Measurements from ENCODE around the gene ANKDD1B.

ANKDD1B gene

GRCh38 chr5:75671506-75671905, 60.3 kb downstream of the ANKDD1B start:
- Histone ChIP-seq H3K27me3 (ENCODE audit: control insufficient read depth, insufficient read depth, low read length) (no peaks in the 10 kb centered on the region), H3K9me3 (ENCODE audit: control insufficient read depth, insufficient read depth, low read length) (no peaks in the 10 kb centered on the region), H3K27ac (ENCODE audit: low read length) (no peak overlapping the region), H3K4me1 (ENCODE audit: control insufficient read depth, insufficient read depth, low read length) (no peaks in the 10 kb centered on the region), H3K4me3 (ENCODE audit: low read length) (no peak overlapping the region), H3K36me3 (ENCODE audit: control insufficient read depth, insufficient read depth, low read length) (no peaks in the 10 kb centered on the region)
- no CpG with 5 or more reads among the region's 2 CpGs for WGBS (ENCODE audit: insufficient coverage, insufficient read length)
- DNase-seq (ENCODE audit: low read depth, low spot score), result no peak

DNA sequence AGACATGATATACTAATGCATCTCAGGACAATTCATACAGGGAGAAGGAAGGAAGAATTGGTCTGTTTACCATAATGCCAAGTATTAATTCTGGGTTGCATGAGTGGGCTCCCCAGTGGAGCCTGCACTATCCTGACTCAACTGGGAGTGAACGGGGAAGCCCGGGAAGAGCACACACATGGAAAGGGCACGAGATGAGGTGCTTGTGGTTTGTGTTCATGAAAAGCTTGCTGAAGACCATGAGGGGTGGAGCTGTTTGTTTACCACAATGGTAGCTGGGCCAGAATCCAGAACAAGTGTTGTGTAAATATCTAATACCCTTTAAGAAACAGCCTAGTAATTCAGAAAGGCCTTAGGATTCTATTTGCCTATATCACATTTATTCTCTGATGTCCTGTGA, 61.4 kb downstream of the ANKDD1B start:
- Histone ChIP-seq H3K27ac (ENCODE audit: low read length) (no peak overlapping the region), H3K9me3 (ENCODE audit: control insufficient read depth, insufficient read depth, low read length) (no peaks in the 10 kb centered on the region), H3K4me3 (ENCODE audit: low read length) (no peak overlapping the region), H3K27me3 (ENCODE audit: control insufficient read depth, insufficient read depth, low read length) (no peaks in the 10 kb centered on the region), H3K36me3 (ENCODE audit: control insufficient read depth, insufficient read depth, low read length) (no peaks in the 10 kb centered on the region), H3K4me1 (ENCODE audit: control insufficient read depth, insufficient read depth, low read length) (no peaks in the 10 kb centered on the region)
- DNase-seq (ENCODE audit: low read depth, low spot score), result no peak
- WGBS (ENCODE audit: insufficient coverage, insufficient read length), result no CpG with 5 or more reads among the region's 3 CpGs

DNA sequence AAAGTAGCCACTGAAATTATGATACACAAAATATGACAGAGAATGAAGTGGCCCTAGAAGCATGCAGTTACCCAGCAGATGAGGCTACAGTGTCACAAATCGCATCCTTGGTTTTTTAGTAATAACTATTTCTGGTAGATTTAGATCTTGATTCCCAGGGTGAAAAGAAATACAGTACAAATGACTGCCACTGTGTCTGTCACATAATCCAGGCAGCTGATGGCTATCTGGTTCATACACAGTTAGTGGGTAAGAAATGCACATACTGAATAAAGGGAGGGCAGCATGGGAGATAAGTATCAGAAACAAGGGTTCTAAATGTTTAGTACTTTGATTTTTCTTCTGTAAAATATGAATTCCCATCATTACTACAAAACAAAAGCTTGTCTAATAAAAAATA, 64.5 kb downstream of the ANKDD1B start:
- no CpG with 5 or more reads among the region's 1 CpG for WGBS (ENCODE audit: insufficient coverage, insufficient read length)
- no peaks in the 10 kb centered on the region for H3K36me3 ChIP-seq (ENCODE audit: control insufficient read depth, insufficient read depth, low read length)

DNA sequence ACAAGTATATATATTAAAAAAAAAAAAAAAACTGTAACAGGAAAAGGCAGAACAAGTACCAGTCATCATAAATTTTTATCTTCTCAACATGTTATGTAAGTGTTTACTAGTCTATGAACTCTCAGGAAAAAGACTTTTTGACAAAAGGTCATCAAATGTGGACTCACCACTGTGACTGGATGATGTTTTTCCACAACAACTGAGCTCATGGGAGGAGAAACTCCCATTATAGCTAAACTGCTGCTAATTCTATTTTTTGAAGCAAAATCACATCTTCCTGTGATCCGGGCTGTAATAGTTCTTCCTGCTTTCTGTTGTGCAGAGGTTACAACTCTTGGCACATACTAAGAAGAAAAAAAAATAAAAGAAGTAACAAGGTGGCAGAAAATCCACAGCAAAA, 66.4 kb downstream of the ANKDD1B start:
- no peaks in the 10 kb centered on the region for H3K27me3 ChIP-seq (ENCODE audit: control insufficient read depth, insufficient read depth, low read length)

More for the DNA sequence above, 64.5 kb downstream of the ANKDD1B start:
- Histone ChIP-seq H3K27ac (ENCODE audit: low read length) (no peak overlapping the region), H3K27me3 (ENCODE audit: control insufficient read depth, insufficient read depth, low read length) (no peaks in the 10 kb centered on the region), H3K9me3 (ENCODE audit: control insufficient read depth, insufficient read depth, low read length) (no peaks in the 10 kb centered on the region), H3K4me3 (ENCODE audit: low read length) (no peak overlapping the region), H3K4me1 (ENCODE audit: control insufficient read depth, insufficient read depth, low read length) (no peaks in the 10 kb centered on the region)
- no peak for DNase-seq (ENCODE audit: low read depth, low spot score)

DNA sequence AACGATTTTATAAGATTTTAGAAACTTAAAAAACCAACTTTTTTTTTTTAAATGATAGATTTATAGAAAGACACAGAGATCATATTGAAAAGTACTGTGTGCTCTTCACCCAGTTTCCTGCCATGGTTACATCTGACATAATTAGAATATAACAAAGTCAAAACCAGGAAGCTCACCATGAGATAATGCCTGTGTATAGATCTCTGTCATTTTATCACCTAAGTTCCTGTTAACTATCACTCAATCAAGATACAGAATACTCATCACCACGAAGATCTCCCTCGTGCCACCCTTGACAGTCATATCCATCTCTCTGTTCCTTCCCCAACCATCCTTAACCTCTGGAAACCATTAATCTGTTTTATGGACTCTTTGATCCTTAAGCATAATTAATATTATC, 66.9 kb downstream of the ANKDD1B start:
- Histone ChIP-seq H3K4me1 (ENCODE audit: control insufficient read depth, insufficient read depth, low read length) (no peaks in the 10 kb centered on the region), H3K9me3 (ENCODE audit: control insufficient read depth, insufficient read depth, low read length) (no peaks in the 10 kb centered on the region), H3K27me3 (ENCODE audit: control insufficient read depth, insufficient read depth, low read length) (no peaks in the 10 kb centered on the region), H3K27ac (ENCODE audit: low read length) (no peak overlapping the region), H3K36me3 (ENCODE audit: control insufficient read depth, insufficient read depth, low read length) (no peaks in the 10 kb centered on the region), H3K4me3 (ENCODE audit: low read length) (no peak overlapping the region)
- no CpG with 5 or more reads among the region's 3 CpGs for WGBS (ENCODE audit: insufficient coverage, insufficient read length)
- no peak for DNase-seq (ENCODE audit: low read depth, low spot score)

More for the DNA sequence above, 66.4 kb downstream of the ANKDD1B start:
- no peaks in the 10 kb centered on the region for H3K4me1 ChIP-seq (ENCODE audit: control insufficient read depth, insufficient read depth, low read length)
- H3K27ac ChIP-seq (ENCODE audit: low read length), result no peak overlapping the region
- DNase-seq (ENCODE audit: low read depth, low spot score), result no peak
- no peak overlapping the region for H3K4me3 ChIP-seq (ENCODE audit: low read length)
- no peaks in the 10 kb centered on the region for H3K9me3 ChIP-seq (ENCODE audit: control insufficient read depth, insufficient read depth, low read length)
- H3K36me3 ChIP-seq (ENCODE audit: control insufficient read depth, insufficient read depth, low read length), result no peaks in the 10 kb centered on the region
- WGBS (ENCODE audit: insufficient coverage, insufficient read length), result no CpG with 5 or more reads among the region's 1 CpG

- H3K27ac ChIP-seq (ENCODE audit: low read length), result no peak overlapping the region
- no peaks in the 10 kb centered on the region for H3K9me3 ChIP-seq (ENCODE audit: control insufficient read depth, insufficient read depth, low read length)
- no CpG with 5 or more reads among the region's 2 CpGs for WGBS (ENCODE audit: insufficient coverage, insufficient read length)
- no peaks in the 10 kb centered on the region for H3K4me1 ChIP-seq (ENCODE audit: control insufficient read depth, insufficient read depth, low read length)
- no peaks in the 10 kb centered on the region for H3K36me3 ChIP-seq (ENCODE audit: control insufficient read depth, insufficient read depth, low read length)
- H3K4me3 ChIP-seq (ENCODE audit: low read length), result no peak overlapping the region
- DNase-seq (ENCODE audit: low read depth, low spot score), result no peak
- no peaks in the 10 kb centered on the region for H3K27me3 ChIP-seq (ENCODE audit: control insufficient read depth, insufficient read depth, low read length)
These were observed 70.0 kb downstream of the ANKDD1B start for GRCh38 chr5:75681125-75681830.

DNA sequence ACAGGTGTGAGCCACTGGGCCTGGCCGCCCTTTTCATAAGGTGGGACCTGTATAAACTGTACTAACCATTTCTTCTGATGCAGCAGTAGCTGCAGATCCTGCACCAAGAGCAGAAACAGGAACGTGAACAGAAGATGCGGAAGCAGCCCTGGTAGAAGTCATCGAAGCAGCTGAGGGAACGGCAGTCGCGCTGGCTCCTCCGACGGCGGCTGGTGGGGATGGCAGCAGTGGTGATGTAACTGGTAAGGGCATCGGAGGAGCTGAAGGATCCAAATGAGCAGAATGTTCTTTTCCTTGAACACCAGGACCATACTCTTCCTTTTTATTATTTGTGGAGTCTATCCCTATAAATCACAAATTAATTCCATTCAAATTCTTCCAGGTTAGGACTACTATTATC, 73.9 kb downstream of the ANKDD1B start:
- Histone ChIP-seq H3K9me3 (ENCODE audit: control insufficient read depth, insufficient read depth, low read length) (no peaks in the 10 kb centered on the region), H3K27me3 (ENCODE audit: control insufficient read depth, insufficient read depth, low read length) (no peaks in the 10 kb centered on the region), H3K27ac (ENCODE audit: low read length) (no peak overlapping the region), H3K36me3 (ENCODE audit: control insufficient read depth, insufficient read depth, low read length) (no peaks in the 10 kb centered on the region), H3K4me1 (ENCODE audit: control insufficient read depth, insufficient read depth, low read length) (no peaks in the 10 kb centered on the region), H3K4me3 (ENCODE audit: low read length) (no peak overlapping the region)
- no peak for DNase-seq (ENCODE audit: low read depth, low spot score)
- no CpG with 5 or more reads among the region's 11 CpGs for WGBS (ENCODE audit: insufficient coverage, insufficient read length)

- H3K27ac ChIP-seq (ENCODE audit: low read length), result no peak overlapping the region
- DNase-seq (ENCODE audit: low read depth, low spot score), result no peak
- H3K4me1 ChIP-seq (ENCODE audit: control insufficient read depth, insufficient read depth, low read length), result no peaks in the 10 kb centered on the region
- H3K9me3 ChIP-seq (ENCODE audit: control insufficient read depth, insufficient read depth, low read length), result no peaks in the 10 kb centered on the region
- no peak overlapping the region for H3K4me3 ChIP-seq (ENCODE audit: low read length)
- no peaks in the 10 kb centered on the region for H3K36me3 ChIP-seq (ENCODE audit: control insufficient read depth, insufficient read depth, low read length)
- H3K27me3 ChIP-seq (ENCODE audit: control insufficient read depth, insufficient read depth, low read length), result no peaks in the 10 kb centered on the region
These were observed 75.2 kb downstream of the ANKDD1B start for GRCh38 chr5:75686480-75686879.

GRCh38 chr5:75690669-75691068, 79.4 kb downstream of the ANKDD1B start:
- DNase-seq (ENCODE audit: low read depth, low spot score), result no peak
- Histone ChIP-seq H3K27me3 (ENCODE audit: control insufficient read depth, insufficient read depth, low read length) (no peaks in the 10 kb centered on the region), H3K4me3 (ENCODE audit: low read length) (no peak overlapping the region), H3K4me1 (ENCODE audit: control insufficient read depth, insufficient read depth, low read length) (no peaks in the 10 kb centered on the region), H3K27ac (ENCODE audit: low read length) (no peak overlapping the region), H3K9me3 (ENCODE audit: control insufficient read depth, insufficient read depth, low read length) (no peaks in the 10 kb centered on the region), H3K36me3 (ENCODE audit: control insufficient read depth, insufficient read depth, low read length) (no peaks in the 10 kb centered on the region)
- no CpG with 5 or more reads among the region's 1 CpG for WGBS (ENCODE audit: insufficient coverage, insufficient read length)

DNA sequence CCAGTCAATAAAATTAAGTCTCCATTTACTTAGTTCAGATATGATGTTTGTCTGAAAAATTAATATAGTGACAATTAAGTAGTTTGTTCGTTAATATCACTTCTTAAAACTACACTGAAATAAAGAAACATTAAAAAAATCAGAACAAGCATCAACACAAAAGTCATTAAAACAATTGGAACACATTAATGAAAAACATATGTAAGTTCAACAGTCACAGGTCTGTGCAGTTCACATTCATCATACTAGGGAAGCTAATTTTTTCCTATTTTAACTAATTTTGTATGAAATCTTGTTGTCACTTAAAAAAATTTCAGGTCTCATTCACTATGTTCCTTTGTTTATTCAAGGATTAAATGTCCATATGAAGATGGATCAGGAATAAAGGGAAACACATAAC, 83.5 kb downstream of the ANKDD1B start:
- Histone ChIP-seq H3K36me3 (ENCODE audit: control insufficient read depth, insufficient read depth, low read length) (no peaks in the 10 kb centered on the region), H3K27ac (ENCODE audit: low read length) (no peak overlapping the region), H3K27me3 (ENCODE audit: control insufficient read depth, insufficient read depth, low read length) (no peaks in the 10 kb centered on the region), H3K4me1 (ENCODE audit: control insufficient read depth, insufficient read depth, low read length) (no peaks in the 10 kb centered on the region), H3K4me3 (ENCODE audit: low read length) (no peak overlapping the region), H3K9me3 (ENCODE audit: control insufficient read depth, insufficient read depth, low read length) (no peaks in the 10 kb centered on the region)
- no CpG with 5 or more reads among the region's 1 CpG for WGBS (ENCODE audit: insufficient coverage, insufficient read length)
- DNase-seq (ENCODE audit: low read depth, low spot score), result no peak

Data from iPS DF 6.9 (cell line).